HFF-Myc (cell line): ENCODE results near the gene PTGDS.

ENCODE experiments used
- DNase-seq: peaks from one replicate; pipeline ENCODE4 v3.0.0-alpha.2; 2011; ENCODE audit warnings: low read depth; ENCODE audit errors: extremely low read depth
- H3K4me3 ChIP-seq: replicated peaks from 2 replicates; pipeline ENCODE4 v1.5.1; 2011; ENCODE audit warnings: low read depth, mild to moderate bottlenecking, control low read depth, low read length
- CTCF ChIP-seq: IDR thresholded peaks from 2 replicates; pipeline ENCODE4 v1.5.1; 2012; ENCODE audit warnings: mild to moderate bottlenecking, low read depth, low read length, control low read depth; ENCODE audit errors: missing control alignments

The PTGDS gene

GRCh38 chr9:136968333-136969127 lies 8.8 kb upstream of the PTGDS start:
- no peak for TF ChIP-seq CTCF
- no peak overlapping the region for H3K4me3 ChIP-seq
- DNase-seq, result no peak

GRCh38 chr9:136969150-136969549 lies 8.2 kb upstream of the PTGDS start:
- TF ChIP-seq CTCF, result no peak
- H3K4me3 ChIP-seq, result no peak overlapping the region
- DNase-seq, result no peak

GRCh38 chr9:136969774-136970173 lies 7.5 kb upstream of the PTGDS start:
- DNase-seq, result no peak
- H3K4me3 ChIP-seq, result no peak overlapping the region
- no peak for TF ChIP-seq CTCF

GRCh38 chr9:136970361-136970760 lies 6.9 kb upstream of the PTGDS start:
- no peak for DNase-seq
- no peak for TF ChIP-seq CTCF

GRCh38 chr9:136971746-136972145 lies 5.6 kb upstream of the PTGDS start:
- no peak for DNase-seq
- no peak for TF ChIP-seq CTCF
- H3K4me3 ChIP-seq, result no peak overlapping the region

More at GRCh38 chr9:136970361-136970760, 6.9 kb upstream of the PTGDS start:
- H3K4me3 ChIP-seq, result no peak overlapping the region

- no peak for TF ChIP-seq CTCF
- no peak overlapping the region for H3K4me3 ChIP-seq
- DNase-seq, result no peak
Measured at GRCh38 chr9:136972335-136972734, 5.0 kb upstream of the PTGDS start.

- TF ChIP-seq CTCF, result no peak
- no peak overlapping the region for H3K4me3 ChIP-seq
- no peak for DNase-seq
Measured at GRCh38 chr9:136972743-136973142, 4.6 kb upstream of the PTGDS start.
